ENCODE results near the gene SQSTM1. TPM values are rescaled to one million over a fixed set of nuclear protein-coding genes. Genes with fewer than 3 reads are reported as not detected.

SQSTM1 gene
- total and polyA plus RNA-seq, 4 donors: 298 to 568 (median 372) TPM

DNA sequence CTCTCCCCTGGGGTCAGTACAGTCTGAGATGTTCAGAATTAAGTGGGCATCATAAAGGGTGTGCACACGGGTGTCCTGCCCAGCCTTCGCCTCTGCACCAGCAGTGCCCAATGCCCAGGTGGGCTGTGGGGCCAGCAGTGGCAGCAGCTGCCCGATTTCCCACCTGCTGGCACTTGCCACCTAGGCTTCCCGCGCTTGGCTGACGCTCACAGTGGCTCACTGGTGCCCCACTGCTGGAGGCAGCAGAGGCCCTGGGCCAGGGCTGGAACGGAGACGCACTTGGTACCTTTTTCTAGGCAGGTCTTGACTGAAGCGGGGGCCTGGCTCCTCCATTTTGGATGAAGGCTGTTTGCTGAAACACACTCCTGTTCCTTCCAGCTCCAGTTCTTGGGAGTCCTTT is 20.9 kb downstream of the SQSTM1 start:
- Histone ChIP-seq H3K4me1 (ENCODE audit: control insufficient read depth in 5 of 5, insufficient read depth in 5 of 5, low read length in 5 of 5) (no peaks in the 10 kb centered on the region), H3K4me3 (no peak overlapping the region), H3K9me3 (ENCODE audit: control insufficient read depth in 4 of 4, insufficient read depth in 3 of 4, low read length in 3 of 4) (peaks cover 0 to 3% (median 0%) of the 10 kb centered on the region in 4 donors), H3K36me3 (ENCODE audit: control insufficient read depth in 4 of 4, insufficient read depth in 4 of 4, low read length in 4 of 4) (peaks cover 23 to 37% (median 31%) of the 10 kb centered on the region in 4 donors), H3K27me3 (ENCODE audit: control insufficient read depth in 3 of 3, insufficient read depth in 3 of 3, low read length in 2 of 3) (no peaks in the 10 kb centered on the region), H3K27ac (ENCODE audit: low read depth in 1 of 2, low read length in 1 of 2) (no peak overlapping the region), H3K9ac (ENCODE audit: insufficient read depth in 1 of 2, low read length in 2 of 2) (no peak overlapping the region)
- TF ChIP-seq, protein P1, sequence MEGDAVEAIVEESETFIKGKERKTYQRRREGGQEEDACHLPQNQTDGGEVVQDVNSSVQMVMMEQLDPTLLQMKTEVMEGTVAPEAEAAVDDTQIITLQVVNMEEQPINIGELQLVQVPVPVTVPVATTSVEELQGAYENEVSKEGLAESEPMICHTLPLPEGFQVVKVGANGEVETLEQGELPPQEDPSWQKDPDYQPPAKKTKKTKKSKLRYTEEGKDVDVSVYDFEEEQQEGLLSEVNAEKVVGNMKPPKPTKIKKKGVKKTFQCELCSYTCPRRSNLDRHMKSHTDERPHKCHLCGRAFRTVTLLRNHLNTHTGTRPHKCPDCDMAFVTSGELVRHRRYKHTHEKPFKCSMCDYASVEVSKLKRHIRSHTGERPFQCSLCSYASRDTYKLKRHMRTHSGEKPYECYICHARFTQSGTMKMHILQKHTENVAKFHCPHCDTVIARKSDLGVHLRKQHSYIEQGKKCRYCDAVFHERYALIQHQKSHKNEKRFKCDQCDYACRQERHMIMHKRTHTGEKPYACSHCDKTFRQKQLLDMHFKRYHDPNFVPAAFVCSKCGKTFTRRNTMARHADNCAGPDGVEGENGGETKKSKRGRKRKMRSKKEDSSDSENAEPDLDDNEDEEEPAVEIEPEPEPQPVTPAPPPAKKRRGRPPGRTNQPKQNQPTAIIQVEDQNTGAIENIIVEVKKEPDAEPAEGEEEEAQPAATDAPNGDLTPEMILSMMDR (IDR thresholded peaks at IDR 0.05; ENCODE audit: control extremely low read depth, extremely low read depth): no peak
- DNase-seq: no peak
- 94 to 98% methylated on average over 9 of the region's 9 CpGs for WGBS, 2 donors
- no peak for ATAC-seq (ENCODE audit: insufficient read depth, low FRiP score)

DNA sequence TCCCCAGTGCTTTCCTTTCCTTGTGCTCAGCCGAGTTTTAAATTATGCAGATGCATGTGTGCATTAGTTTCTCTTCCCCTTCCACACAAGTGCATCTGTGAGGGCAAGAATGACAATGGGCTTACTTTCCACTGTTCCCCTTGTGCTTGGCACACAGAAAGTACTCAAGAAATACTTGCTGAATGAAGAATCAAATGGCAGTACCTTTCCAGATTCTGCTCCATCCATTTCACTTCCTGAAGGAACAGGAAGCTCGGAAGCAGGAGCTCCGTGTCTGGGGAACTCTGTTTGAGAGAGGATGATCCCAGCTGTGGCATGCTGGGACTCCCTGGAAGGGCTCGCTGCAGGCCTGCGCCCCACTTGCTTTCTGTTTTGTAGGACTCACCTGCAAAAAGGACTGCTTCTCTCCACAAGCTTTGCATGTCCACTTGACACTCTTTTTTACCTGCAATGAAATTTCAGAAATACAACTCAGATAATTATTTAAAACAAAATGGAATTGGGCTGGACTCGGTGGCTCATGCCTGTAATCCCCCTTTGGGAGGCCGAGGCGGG is 32.4 kb downstream of the SQSTM1 start:
- TF ChIP-seq, protein P1 (IDR thresholded peaks at IDR 0.05; ENCODE audit: control extremely low read depth, extremely low read depth): no peak
- 80 to 86% methylated on average over 8 of the region's 8 CpGs for WGBS, 2 donors
- H3K36me3 ChIP-seq (ENCODE audit: control insufficient read depth in 4 of 4, insufficient read depth in 4 of 4, low read length in 4 of 4): peaks cover 18 to 36% (median 25%) of the 10 kb centered on the region in 4 donors
- H3K4me1 ChIP-seq (ENCODE audit: control insufficient read depth in 5 of 5, insufficient read depth in 5 of 5, low read length in 5 of 5): no peaks in the 10 kb centered on the region
- no peak overlapping the region for H3K9ac ChIP-seq (ENCODE audit: insufficient read depth in 1 of 2, low read length in 2 of 2)
- H3K27me3 ChIP-seq (ENCODE audit: control insufficient read depth in 3 of 3, insufficient read depth in 3 of 3, low read length in 2 of 3): no peaks in the 10 kb centered on the region
- H3K4me3 ChIP-seq: no peak overlapping the region
- H3K9me3 ChIP-seq (ENCODE audit: control insufficient read depth in 4 of 4, insufficient read depth in 3 of 4, low read length in 3 of 4): peaks cover 0 to 3% (median 0%) of the 10 kb centered on the region in 4 donors
- DNase-seq: no peak
- no peak overlapping the region for H3K27ac ChIP-seq (ENCODE audit: low read depth in 1 of 2, low read length in 1 of 2)
- ATAC-seq (ENCODE audit: insufficient read depth, low FRiP score): no peak

DNA sequence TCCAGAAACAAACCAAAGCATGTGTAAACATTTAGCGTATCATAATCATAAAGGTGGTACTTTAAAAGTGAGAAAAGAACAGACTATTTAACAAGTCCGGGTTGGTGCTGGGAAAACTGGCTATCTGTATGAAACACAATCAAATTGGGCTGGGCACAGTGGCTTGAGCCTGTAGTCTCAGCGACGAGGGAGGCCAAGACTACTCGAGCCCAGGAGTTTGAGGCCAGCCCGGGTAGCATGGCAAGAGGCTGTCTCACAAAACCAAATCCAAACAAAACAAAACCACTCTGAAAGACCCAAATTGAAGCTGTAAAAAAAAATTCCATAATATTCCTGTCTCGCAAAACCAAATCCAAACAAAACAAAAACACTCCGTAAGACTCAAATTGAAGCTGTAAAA is 33.7 kb downstream of the SQSTM1 start:
- H3K9ac ChIP-seq (ENCODE audit: insufficient read depth in 1 of 2, low read length in 2 of 2): no peak overlapping the region
- no peak overlapping the region for H3K4me3 ChIP-seq
- no peak for ATAC-seq (ENCODE audit: insufficient read depth, low FRiP score)

More for the DNA sequence above, 33.7 kb downstream of the SQSTM1 start:
- no peak for DNase-seq
- Histone ChIP-seq H3K36me3 (ENCODE audit: control insufficient read depth in 4 of 4, insufficient read depth in 4 of 4, low read length in 4 of 4) (peaks cover 12 to 27% (median 20%) of the 10 kb centered on the region in 4 donors), H3K4me1 (ENCODE audit: control insufficient read depth in 5 of 5, insufficient read depth in 5 of 5, low read length in 5 of 5) (no peaks in the 10 kb centered on the region), H3K27ac (ENCODE audit: low read depth in 1 of 2, low read length in 1 of 2) (no peak overlapping the region), H3K27me3 (ENCODE audit: control insufficient read depth in 3 of 3, insufficient read depth in 3 of 3, low read length in 2 of 3) (no peaks in the 10 kb centered on the region), H3K9me3 (ENCODE audit: control insufficient read depth in 4 of 4, insufficient read depth in 3 of 4, low read length in 3 of 4) (peaks cover 0 to 3% (median 0%) of the 10 kb centered on the region in 4 donors)
- TF ChIP-seq, protein P1 (IDR thresholded peaks at IDR 0.05; ENCODE audit: control extremely low read depth, extremely low read depth): no peak
- 91 to 95% methylated on average over 8 of the region's 8 CpGs for WGBS, 2 donors
